ENCODE data around the gene ATCAY. TPM values are rescaled to one million over a fixed set of nuclear protein-coding genes. Genes with fewer than 3 reads are reported as not detected.
A peak's percentile ranks its signal among the peaks of the same experiment; 100 is the strongest.
"Not testable (repeated sequence)": the region's sequence is repeated elsewhere in the genome, so short reads cannot be mapped to it uniquely, and the experiment has no call there.

ATCAY gene
- total RNA-seq, 1 donor from 2014 or later = 15.8 TPM

- Mint-ChIP-seq H3K27me3 (ENCODE audit: insufficient read depth, low read depth) (peaks cover 34% of the 10 kb centered on the region), H3K9me3 (peaks cover 11% of the 10 kb centered on the region), H3K4me3 (peak within 1 kb of the TSS; percentile 84), H3K27ac (peak within 1 kb of the TSS; percentile 46), H3K36me3 (no peaks in the 10 kb centered on the region), H3K4me1 (peaks cover 28% of the 10 kb centered on the region)
- Histone ChIP-seq H4K20me1 (ENCODE audit: low read depth) (peaks cover 14% of the 10 kb centered on the region), H3K9ac (no peak within 1 kb of the TSS), H3K4me1 (peaks cover 16% of the 10 kb centered on the region), H3K27ac (peak within 1 kb of the TSS; percentile 46), H3K4me3 (peak within 1 kb of the TSS; percentile 59), H3F3A (ENCODE audit: low read depth) (peaks cover 23% of the 10 kb centered on the region), H2AFZ (replicated peaks) (peak within 1 kb of the TSS; percentile 98), H3K4me2 (peak within 1 kb of the TSS; percentile 94), H3K79me2 (ENCODE audit: low read depth) (peaks cover 33% of the 10 kb centered on the region), H3K9me3 (ENCODE audit: low read depth) (peaks cover 7% of the 10 kb centered on the region), H3K36me3 (no peaks in the 10 kb centered on the region), H3K27me3 (peaks cover 36% of the 10 kb centered on the region)
- TF ChIP-seq CTCF (IDR thresholded peaks at IDR 0.05) = no peak
- TF ChIP-seq EZH2phosphoT487 (IDR thresholded peaks at IDR 0.05) = no peak
- no peak for TF ChIP-seq EZH2 (IDR thresholded peaks at IDR 0.05)
- DNase-seq (ENCODE audit: low spot score) = peak; percentile 80
Observed at GRCh38 chr19:3868770-3869456, 11.6 kb upstream of the ATCAY start, which contains the start of gene ZFR2. ZFR2 (minus strand) TSS chr19:3869038; CDS start chr19:3869017, 21 bp downstream.

GRCh38 chr19:3873151-3873550 is 7.3 kb upstream of the ATCAY start:
- Histone ChIP-seq H3K4me1 (peaks cover 3% of the 10 kb centered on the region), H3K9me3 (ENCODE audit: low read depth) (peaks cover 7% of the 10 kb centered on the region), H3K36me3 (no peaks in the 10 kb centered on the region), H3K4me3 (no peak overlapping the region), H3F3A (ENCODE audit: low read depth) (peaks cover 18% of the 10 kb centered on the region), H3K9ac (no peak overlapping the region), H3K27ac (no peak overlapping the region), H2AFZ (replicated peaks) (no peak overlapping the region), H3K79me2 (ENCODE audit: low read depth) (peaks cover under 1% of the 10 kb centered on the region), H4K20me1 (ENCODE audit: low read depth) (peaks cover 8% of the 10 kb centered on the region), H3K4me2 (no peak overlapping the region), H3K27me3 (peaks cover 39% of the 10 kb centered on the region)
- H3K36me3 Mint-ChIP-seq = no peaks in the 10 kb centered on the region
- H3K4me1 Mint-ChIP-seq = peaks cover 8% of the 10 kb centered on the region
- H3K4me3 Mint-ChIP-seq = no peak overlapping the region
- peaks cover 33% of the 10 kb centered on the region for H3K27me3 Mint-ChIP-seq (ENCODE audit: insufficient read depth, low read depth)
- no peak overlapping the region for H3K27ac Mint-ChIP-seq
- peaks cover 11% of the 10 kb centered on the region for H3K9me3 Mint-ChIP-seq
- DNase-seq (ENCODE audit: low spot score) = no peak
- no peak for TF ChIP-seq EZH2 (IDR thresholded peaks at IDR 0.05)
- TF ChIP-seq EZH2phosphoT487 (IDR thresholded peaks at IDR 0.05) = no peak
- no peak for TF ChIP-seq CTCF (IDR thresholded peaks at IDR 0.05)

DNA sequence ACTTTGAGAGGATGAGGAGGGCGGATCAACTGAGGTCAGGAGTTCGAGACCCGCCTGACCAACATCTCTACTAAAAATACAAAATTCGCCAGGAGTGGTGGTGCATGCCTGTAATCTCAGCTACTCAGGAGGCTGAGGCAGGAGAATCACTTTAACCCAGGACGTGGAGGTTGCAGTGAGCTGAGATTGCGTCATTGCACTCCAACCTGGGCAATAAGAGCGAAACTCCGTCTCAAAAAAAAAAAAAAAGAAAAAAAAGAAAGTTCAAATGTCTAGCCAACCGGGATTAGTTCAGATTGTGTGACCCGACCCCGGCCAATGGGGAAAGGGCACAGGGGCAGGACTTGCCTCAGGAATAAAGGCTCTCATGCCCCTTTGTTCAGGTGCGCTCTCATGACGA is 5.8 kb upstream of the ATCAY start:
- not testable (repeated sequence) for H3K27ac ChIP-seq; H3K9me3 ChIP-seq (ENCODE audit: low read depth); H3K4me3 ChIP-seq; H3K4me1 Mint-ChIP-seq; H3K79me2 ChIP-seq (ENCODE audit: low read depth); H3K9ac ChIP-seq; H3K9me3 Mint-ChIP-seq; H3K27ac Mint-ChIP-seq; DNase-seq (ENCODE audit: low spot score); H3K4me1 ChIP-seq; H3K36me3 ChIP-seq; H4K20me1 ChIP-seq (ENCODE audit: low read depth); H3K36me3 Mint-ChIP-seq; H2AFZ ChIP-seq (replicated peaks); H3K4me2 ChIP-seq
- peak overlapping the region; percentile 43 for H3K4me3 Mint-ChIP-seq
- peaks cover 25% of the 10 kb centered on the region for H3K27me3 Mint-ChIP-seq (ENCODE audit: insufficient read depth, low read depth)
- Histone ChIP-seq H3F3A (ENCODE audit: low read depth) (peaks cover 10% of the 10 kb centered on the region), H3K27me3 (peaks cover 36% of the 10 kb centered on the region)

DNA sequence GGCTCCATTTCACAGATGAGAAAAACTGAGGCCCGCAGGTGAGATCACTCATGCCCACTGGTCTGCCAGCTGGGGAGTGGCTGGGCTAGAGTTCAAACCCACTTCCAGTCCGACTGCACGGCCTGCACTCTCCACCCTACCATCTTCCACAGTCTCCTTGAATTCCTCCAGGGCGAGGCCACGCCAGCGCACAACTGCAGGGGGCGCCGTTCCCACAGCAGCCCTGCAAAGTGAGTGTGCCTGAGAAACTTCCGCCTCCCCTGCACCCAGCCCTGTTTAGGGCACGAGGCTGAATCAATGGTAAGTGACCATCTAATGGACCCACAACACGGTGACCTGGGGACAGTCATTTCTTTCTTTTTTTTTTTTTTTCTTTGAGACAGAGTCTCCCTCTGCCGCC is 829 bp upstream of the ATCAY start:
- Histone ChIP-seq H3K36me3 (no peaks in the 10 kb centered on the region), H3K4me1 (no peaks in the 10 kb centered on the region), H3K79me2 (ENCODE audit: low read depth) (peaks cover 5% of the 10 kb centered on the region), H3K9me3 (ENCODE audit: low read depth) (no peaks in the 10 kb centered on the region), H3K4me2 (no peak overlapping the region), H3K9ac (no peak overlapping the region), H3K27me3 (peaks cover 14% of the 10 kb centered on the region), H3K4me3 (no peak overlapping the region), H2AFZ (replicated peaks) (no peak overlapping the region), H3F3A (ENCODE audit: low read depth) (peaks cover 26% of the 10 kb centered on the region), H4K20me1 (ENCODE audit: low read depth) (peaks cover 22% of the 10 kb centered on the region), H3K27ac (no peak overlapping the region)
- no peaks in the 10 kb centered on the region for H3K36me3 Mint-ChIP-seq
- H3K4me1 Mint-ChIP-seq = peaks cover 18% of the 10 kb centered on the region
- no peak overlapping the region for H3K27ac Mint-ChIP-seq
- DNase-seq (ENCODE audit: low spot score) = no peak
- peaks cover 19% of the 10 kb centered on the region for H3K27me3 Mint-ChIP-seq (ENCODE audit: insufficient read depth, low read depth)
- H3K9me3 Mint-ChIP-seq = no peaks in the 10 kb centered on the region
- peak overlapping the region; percentile 88 for H3K4me3 Mint-ChIP-seq
- TF ChIP-seq CTCF (IDR thresholded peaks at IDR 0.05) = peak; percentile 42
- no peak for TF ChIP-seq EZH2 (IDR thresholded peaks at IDR 0.05)
